GM23338 (cell line): ENCODE data around the gene GPA33.

Source experiments
- JUNB ChIP-seq: IDR thresholded peaks from one replicate; pipeline ENCODE4 v1.6.1; 2016; ENCODE audit warnings: antibody characterized with exemption; ENCODE audit not compliant: unreplicated experiment
- TF ChIP-seq, protein P1 (sequence below), 2 experiments: fragments of 200-600 bp in 1 of 2; sonication (generic) in 1 of 2; conservative IDR thresholded peaks; 2 replicates each; pipeline versions ENCODE4 v1.5.1 to v1.6.1; 2016 to 2017; ENCODE audit warnings: antibody characterized with exemption in 2 of 2, low read depth in 2 of 2, mild to moderate bottlenecking in 2 of 2, moderate library complexity in 1 of 2

DNA sequence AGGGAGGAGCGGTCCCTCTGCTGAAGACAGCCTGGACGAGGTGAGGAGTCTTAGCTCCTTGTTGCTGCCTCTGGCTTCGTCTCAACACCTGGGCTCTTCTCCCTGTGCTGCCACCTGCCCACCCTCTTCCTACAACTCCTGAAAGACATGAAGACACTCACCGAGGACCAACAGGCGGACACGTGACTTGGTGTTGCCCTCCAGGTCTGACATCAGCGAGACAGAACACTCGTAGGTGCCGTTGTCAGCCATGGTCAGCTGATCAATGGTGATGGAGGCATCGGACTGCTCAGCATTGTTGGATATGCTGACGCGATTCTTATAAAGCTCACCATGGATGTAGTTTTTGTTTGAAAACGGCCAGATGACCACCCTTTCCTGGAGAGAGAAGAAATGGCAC, 21.4 kb downstream of the GPA33 start:
- TF ChIP-seq, protein P1, sequence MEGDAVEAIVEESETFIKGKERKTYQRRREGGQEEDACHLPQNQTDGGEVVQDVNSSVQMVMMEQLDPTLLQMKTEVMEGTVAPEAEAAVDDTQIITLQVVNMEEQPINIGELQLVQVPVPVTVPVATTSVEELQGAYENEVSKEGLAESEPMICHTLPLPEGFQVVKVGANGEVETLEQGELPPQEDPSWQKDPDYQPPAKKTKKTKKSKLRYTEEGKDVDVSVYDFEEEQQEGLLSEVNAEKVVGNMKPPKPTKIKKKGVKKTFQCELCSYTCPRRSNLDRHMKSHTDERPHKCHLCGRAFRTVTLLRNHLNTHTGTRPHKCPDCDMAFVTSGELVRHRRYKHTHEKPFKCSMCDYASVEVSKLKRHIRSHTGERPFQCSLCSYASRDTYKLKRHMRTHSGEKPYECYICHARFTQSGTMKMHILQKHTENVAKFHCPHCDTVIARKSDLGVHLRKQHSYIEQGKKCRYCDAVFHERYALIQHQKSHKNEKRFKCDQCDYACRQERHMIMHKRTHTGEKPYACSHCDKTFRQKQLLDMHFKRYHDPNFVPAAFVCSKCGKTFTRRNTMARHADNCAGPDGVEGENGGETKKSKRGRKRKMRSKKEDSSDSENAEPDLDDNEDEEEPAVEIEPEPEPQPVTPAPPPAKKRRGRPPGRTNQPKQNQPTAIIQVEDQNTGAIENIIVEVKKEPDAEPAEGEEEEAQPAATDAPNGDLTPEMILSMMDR (conservative IDR thresholded peaks at IDR 0.05; ENCODE audit: low read depth in 2 of 2) = no peak
- no peak for TF ChIP-seq JUNB
